Fibroblast of mammary gland (primary cell): Measurements from ENCODE around the gene CLDN6.

Experiments used
- DNase-seq: peaks from one replicate; pipeline ENCODE4 v3.0.0-alpha.2; 2010; ENCODE audit warnings: low read depth
- H3K4me3 ChIP-seq: 2 replicates; pipeline ENCODE4 v1.5.1; 2011; ENCODE audit warnings: low read depth, mild to moderate bottlenecking, low read length, moderate library complexity; ENCODE audit not compliant: control insufficient read depth
- TF ChIP-seq, protein P1 (sequence below): conservative IDR thresholded peaks from 2 replicates; pipeline ENCODE4 v1.5.1; 2011; ENCODE audit warnings: low read depth, low read length, inconsistent platforms; ENCODE audit not compliant: control insufficient read depth, insufficient read depth

CLDN6 gene

DNA sequence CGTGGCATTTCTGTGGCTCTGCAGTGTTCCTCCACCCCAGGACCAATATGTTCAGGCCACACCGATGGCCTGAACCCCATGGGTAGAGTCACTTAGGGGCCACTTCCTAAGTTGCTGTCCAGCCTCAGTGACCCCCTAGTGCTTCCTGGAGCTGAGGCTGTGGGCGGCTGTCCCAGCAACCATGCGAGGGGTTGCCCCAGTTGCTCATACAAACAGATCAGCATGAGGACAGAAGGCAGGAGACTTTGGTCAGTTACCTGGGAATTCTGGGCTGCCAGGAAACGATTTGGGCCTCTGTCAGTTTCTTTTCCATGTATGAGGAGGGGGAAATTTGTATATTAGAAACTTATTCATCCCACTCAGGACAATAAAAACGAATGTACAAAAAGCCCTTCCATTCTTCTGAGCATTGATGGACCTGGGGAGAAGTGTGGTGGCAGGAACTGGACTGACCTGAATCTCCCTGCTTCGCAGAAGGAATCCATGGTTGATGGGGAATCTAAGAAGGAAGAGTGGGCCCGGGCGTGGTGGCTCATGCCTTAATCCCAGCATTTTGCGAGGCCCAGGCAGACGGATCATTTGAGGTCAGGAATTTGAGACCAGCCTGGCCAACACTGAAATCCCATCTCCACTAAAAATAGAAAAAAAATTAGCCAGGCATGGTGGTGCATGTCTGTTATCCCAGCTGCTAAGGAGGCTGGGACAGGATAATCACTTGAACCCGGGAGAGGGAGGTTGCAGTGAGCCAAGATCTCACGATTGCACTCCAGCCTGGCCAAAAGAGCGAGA lies 42.5 kb upstream of the CLDN6 start:
- TF ChIP-seq, protein P1, sequence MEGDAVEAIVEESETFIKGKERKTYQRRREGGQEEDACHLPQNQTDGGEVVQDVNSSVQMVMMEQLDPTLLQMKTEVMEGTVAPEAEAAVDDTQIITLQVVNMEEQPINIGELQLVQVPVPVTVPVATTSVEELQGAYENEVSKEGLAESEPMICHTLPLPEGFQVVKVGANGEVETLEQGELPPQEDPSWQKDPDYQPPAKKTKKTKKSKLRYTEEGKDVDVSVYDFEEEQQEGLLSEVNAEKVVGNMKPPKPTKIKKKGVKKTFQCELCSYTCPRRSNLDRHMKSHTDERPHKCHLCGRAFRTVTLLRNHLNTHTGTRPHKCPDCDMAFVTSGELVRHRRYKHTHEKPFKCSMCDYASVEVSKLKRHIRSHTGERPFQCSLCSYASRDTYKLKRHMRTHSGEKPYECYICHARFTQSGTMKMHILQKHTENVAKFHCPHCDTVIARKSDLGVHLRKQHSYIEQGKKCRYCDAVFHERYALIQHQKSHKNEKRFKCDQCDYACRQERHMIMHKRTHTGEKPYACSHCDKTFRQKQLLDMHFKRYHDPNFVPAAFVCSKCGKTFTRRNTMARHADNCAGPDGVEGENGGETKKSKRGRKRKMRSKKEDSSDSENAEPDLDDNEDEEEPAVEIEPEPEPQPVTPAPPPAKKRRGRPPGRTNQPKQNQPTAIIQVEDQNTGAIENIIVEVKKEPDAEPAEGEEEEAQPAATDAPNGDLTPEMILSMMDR: no peak
- H3K4me3 ChIP-seq: no peak overlapping the region
- DNase-seq: no peak

DNA sequence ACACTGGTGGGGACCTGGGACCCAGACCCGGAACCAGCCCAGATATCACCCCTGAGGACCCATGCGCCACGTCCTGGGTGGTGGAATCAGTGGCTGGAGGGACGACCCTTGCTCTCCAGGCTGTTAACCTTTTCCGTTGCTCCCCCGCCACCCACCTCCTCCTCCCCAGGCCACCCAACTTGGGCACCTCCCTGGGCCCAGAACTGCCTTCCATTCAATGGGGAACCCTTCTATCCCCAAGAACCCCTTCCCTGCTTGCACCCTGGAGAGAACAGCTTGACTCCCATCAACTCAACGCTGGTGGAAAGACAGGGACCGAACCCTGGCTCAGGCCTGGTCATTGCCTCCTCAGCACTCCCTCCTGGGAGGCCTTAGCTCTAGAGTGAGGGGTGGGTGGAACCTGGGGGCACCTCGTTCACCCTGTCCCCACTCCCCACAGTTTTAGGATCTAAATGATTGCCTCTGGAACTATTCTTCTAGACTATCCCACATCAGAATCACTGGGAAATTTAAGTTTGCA lies 41.8 kb upstream of the CLDN6 start:
- no peak for DNase-seq
- TF ChIP-seq, protein P1: no peak
- peak overlapping the region; percentile 41 for H3K4me3 ChIP-seq

DNA sequence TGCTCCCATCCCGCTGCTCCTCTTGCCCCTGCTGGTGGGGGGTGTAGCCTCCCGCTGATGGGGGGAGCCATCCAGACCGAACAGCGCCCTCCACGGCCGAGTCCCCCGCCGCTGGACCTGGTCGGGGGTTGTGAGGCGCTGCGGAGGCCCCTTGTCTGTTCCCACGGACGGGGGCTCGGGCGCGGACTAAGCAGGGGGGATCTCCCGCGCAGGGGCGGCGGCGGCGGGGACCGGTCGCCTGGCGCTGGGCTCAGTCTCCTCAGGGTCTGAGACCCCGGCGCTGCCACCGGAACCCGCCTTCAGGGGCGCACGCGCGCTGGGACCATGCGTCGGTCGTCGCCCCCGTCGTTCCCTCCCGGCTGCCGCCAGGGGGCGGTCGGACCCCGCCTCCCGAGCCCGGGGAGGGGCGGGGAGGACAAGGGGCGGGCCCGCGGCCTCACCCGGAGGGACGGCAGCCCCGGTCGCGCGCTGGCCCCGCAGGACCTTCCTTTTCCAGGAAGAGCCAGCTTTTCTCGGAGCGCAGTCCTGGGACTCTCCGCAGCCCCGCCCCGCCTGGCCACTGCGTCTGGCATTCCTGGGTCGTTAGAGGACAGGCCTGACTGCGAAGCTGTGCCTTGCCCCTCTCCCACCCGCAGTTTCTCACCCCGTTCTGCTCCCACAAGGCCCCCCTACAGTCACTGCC lies 41.2 kb upstream of the CLDN6 start:
- peak overlapping the region; percentile 66 for H3K4me3 ChIP-seq
- TF ChIP-seq, protein P1: no peak
- peak; percentile 68 for DNase-seq

DNA sequence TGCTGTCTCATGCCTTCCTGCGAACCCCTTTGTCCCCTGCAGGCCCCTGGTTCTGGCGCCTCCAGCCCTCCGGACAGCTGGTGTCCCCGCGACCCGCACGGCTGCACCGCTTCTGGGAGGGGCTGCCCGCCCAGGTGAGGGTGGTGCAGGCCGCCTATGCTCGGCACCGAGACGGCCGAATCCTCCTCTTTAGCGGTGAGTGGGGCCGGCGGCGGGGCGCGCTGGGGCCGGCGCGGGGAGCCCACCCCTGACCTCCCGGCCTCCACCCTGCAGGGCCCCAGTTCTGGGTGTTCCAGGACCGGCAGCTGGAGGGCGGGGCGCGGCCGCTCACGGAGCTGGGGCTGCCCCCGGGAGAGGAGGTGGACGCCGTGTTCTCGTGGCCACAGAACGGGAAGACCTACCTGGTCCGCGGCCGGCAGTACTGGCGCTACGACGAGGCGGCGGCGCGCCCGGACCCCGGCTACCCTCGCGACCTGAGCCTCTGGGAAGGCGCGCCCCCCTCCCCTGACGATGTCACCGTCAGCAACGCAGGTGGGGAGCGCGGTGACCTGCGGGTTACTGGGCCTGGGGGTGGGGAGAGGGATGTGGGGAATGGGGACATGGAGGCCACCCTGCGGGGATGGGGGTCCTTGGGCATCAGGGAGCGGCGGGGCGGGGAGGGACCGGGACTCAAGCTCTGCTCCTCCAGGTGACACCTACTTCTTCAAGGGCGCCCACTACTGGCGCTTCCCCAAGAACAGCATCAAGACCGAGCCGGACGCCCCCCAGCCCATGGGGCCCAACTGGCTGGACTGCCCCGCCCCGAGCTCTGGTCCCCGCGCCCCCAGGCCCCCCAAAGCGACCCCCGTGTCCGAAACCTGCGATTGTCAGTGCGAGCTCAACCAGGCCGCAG lies 40.4 kb upstream of the CLDN6 start:
- DNase-seq: peak; percentile 16
- TF ChIP-seq, protein P1: no peak
- H3K4me3 ChIP-seq: peak overlapping the region; percentile 66

DNA sequence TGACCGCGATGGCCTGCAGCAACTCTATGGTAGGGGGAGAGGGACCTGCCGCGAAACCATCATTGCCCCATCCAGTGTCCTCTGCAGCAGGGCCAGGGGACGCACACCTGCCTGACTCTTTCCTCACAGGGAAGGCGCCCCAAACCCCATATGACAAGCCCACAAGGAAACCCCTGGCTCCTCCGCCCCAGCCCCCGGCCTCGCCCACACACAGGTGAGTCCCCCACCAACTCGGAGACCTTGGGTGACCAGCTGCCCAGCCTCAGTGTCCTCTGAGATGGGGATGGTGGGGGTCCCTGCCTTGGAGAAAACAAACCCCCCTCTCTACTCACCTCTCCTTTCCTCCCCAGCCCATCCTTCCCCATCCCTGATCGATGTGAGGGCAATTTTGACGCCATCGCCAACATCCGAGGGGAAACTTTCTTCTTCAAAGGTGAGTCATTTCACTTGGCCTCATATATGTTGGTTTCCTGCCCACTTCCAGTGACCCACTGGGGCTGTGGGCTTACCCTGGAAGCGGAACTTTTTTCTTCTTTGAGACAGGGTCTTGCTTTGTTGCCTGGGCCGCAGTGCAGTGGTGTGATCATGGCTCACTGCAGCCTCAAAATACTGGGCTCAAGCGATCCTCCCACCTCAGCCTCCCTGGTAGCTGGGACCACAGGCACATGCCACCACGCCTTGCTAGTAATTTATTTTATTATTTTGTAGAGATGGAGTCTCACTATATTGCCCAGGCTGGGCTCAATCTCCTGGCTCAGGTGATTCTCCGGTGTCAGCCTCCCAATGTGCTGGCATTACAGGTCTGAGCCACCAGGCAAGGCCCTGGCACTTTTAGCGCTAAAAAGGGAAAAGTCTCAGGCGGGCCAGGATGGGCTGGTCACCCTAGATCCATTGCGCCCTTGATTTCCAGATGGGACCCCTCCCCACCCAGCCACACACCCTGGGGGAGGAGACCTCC lies 39.5 kb upstream of the CLDN6 start:
- TF ChIP-seq, protein P1: no peak
- DNase-seq: no peak
- H3K4me3 ChIP-seq: no peak overlapping the region
